Measurements from ENCODE around the gene AP2A2.

DNA sequence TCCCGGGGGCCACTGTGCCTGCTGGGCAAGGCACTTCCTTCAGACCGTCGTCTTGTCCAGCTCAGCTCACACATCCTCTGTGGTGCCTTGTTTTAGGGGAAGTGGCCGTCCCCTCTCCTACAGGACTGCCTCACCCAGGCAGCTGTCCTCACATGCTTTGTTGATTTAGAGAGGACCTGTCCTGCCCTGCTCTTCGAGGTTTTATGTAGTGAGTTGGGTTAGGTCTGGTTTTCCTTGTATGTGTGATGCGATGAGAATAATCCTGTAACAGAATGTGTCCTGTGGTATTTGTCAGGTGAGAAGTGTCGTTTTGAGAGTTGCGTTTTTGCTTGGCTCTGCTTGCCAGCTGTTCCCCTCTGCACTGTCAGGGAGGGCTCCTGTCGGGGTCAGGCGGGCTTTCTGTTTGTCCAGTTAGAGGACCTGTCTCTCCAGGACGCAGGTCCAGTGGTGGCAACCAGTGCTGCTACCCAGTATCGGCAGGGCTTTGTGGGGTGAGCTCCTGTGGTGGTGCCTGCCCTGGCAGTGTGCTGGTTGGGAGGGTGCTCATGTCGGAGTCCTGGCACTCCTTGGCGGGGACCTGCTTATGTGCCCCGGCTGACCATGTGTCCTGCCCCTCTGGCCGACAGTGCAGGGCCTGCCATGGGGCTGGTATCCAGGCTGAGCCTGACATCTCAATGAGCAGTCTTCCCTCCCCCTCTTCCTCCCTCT is 69.5 kb downstream of the AP2A2 start:
- TF ChIP-seq, protein P1, sequence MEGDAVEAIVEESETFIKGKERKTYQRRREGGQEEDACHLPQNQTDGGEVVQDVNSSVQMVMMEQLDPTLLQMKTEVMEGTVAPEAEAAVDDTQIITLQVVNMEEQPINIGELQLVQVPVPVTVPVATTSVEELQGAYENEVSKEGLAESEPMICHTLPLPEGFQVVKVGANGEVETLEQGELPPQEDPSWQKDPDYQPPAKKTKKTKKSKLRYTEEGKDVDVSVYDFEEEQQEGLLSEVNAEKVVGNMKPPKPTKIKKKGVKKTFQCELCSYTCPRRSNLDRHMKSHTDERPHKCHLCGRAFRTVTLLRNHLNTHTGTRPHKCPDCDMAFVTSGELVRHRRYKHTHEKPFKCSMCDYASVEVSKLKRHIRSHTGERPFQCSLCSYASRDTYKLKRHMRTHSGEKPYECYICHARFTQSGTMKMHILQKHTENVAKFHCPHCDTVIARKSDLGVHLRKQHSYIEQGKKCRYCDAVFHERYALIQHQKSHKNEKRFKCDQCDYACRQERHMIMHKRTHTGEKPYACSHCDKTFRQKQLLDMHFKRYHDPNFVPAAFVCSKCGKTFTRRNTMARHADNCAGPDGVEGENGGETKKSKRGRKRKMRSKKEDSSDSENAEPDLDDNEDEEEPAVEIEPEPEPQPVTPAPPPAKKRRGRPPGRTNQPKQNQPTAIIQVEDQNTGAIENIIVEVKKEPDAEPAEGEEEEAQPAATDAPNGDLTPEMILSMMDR (IDR thresholded peaks at IDR 0.05), result no peak
- TF ChIP-seq POLR2A (IDR thresholded peaks at IDR 0.05), result no peak

Data from lower leg skin (tissue), 3 donors.